Activated naive CD4-positive, alpha-beta T cell treated with anti-CD3 and anti-CD28 coated beads, Interleukin-2, amount 50 U/mL, for 72 hours (primary cell): ENCODE results near the gene CTXND1. TPM values are rescaled to one million over a fixed set of nuclear protein-coding genes. Genes with fewer than 3 reads are reported as not detected.
"Not testable (repeated sequence)": the region's sequence is repeated elsewhere in the genome, so short reads cannot be mapped to it uniquely, and the experiment has no call there.

ENCODE experiments used
- ATAC-seq, 2 donors: fragments of 150-1000 bp; cut with Tn5 transposase; 2 replicates each; pipeline ENCODE4 v1.10.0; 2021; ENCODE audit warnings: mild to moderate bottlenecking in 2 of 2, moderate library complexity in 2 of 2
- DNase-seq, 2 donors: peaks; one replicate each; pipeline ENCODE4 v3.0.0; 2021 to 2022; ENCODE audit warnings: low spot score in 2 of 2
- H3K27ac Mint-ChIP-seq, 2 donors: one replicate each; pipeline ENCODE4 v1.8.0; 2022; ENCODE audit warnings: mild to moderate bottlenecking in 2 of 2, mixed read lengths in 2 of 2
- H3K36me3 Mint-ChIP-seq, 2 donors: one replicate each; pipeline ENCODE4 v1.8.0; 2022; ENCODE audit warnings: mixed read lengths in 2 of 2
- H3K9me3 Mint-ChIP-seq, 2 donors: one replicate each; pipeline ENCODE4 v1.8.0; 2022; ENCODE audit warnings: mixed read lengths in 2 of 2
- total RNA-seq, 2 donors: library from RNA; stranded (reverse); gene quantifications; one replicate each; pipeline ENCODE4 v1.2.3, GENCODE V29; 2022

The CTXND1 gene
- not detected for total RNA-seq

- Mint-ChIP-seq H3K27ac (no peak within 1 kb of the TSS), H3K9me3 (no peaks in the 10 kb centered on the region), H3K36me3 (peaks cover 0 to 5% of the 10 kb centered on the region in 2 donors)
- ATAC-seq (no peak), DNase-seq (no peak)
These were observed at the start of gene CTXND1 for GRCh38 chr15:80252121-80252518. Gene CTXND1 (minus strand): TSS chr15:80252213. CDS start chr15:80201949, 50,264 bp downstream.

- Mint-ChIP-seq H3K9me3 (no peaks in the 10 kb centered on the region), H3K36me3 (no peaks in the 10 kb centered on the region), H3K27ac (no peak overlapping the region)
- ATAC-seq (no peak), DNase-seq (no peak)
These were observed 49.5 kb upstream of the CTXND1 start for GRCh38 chr15:80301472-80301871.

DNA sequence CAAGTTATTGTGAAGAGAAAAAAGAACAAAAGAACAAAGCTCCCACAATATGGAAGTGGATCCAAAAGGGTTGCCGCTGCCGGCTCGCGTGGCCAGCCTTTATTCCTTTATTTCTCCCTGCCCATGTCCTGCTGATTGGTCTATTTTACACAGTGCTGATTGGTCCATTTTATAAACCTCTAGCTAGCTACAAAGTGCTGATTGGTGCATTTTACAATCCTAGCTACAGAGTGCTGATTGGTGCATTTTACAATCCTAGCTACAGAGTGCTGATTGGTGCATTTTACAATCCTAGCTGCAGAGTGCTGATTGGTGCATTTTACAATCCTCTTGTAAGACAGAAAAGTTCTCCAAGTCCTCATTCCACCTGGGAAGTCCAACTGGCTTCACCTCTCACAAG, 43.8 kb upstream of the CTXND1 start:
- DNase-seq, H3K27ac Mint-ChIP-seq, H3K9me3 Mint-ChIP-seq, H3K36me3 Mint-ChIP-seq, ATAC-seq: not testable (repeated sequence)

GRCh38 chr15:80292079-80292478, 40.1 kb upstream of the CTXND1 start:
- ATAC-seq: no peak
- peaks cover 0 to 3% of the 10 kb centered on the region in 2 donors for H3K9me3 Mint-ChIP-seq
- no peak overlapping the region for H3K27ac Mint-ChIP-seq
- DNase-seq: no peak
- no peaks in the 10 kb centered on the region for H3K36me3 Mint-ChIP-seq

DNA sequence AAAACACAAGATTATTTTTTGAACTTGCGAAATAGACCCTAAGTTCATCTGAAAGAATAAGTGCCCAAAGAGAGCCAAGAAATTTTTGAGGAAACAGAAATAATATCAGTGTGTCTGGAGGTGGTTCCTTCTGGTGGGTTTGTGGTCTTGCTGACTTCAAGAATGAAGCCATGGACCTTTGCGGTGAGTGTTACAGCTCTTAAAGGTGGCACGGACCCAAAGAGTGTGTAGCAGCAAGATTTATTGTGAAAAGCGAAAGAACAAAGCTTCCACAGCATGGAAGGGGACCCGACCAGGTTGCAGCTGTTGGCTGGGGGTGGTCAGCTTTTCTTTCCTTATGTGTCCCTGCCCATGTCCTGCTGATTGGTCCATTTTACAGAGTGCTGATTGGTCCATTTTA, 38.9 kb upstream of the CTXND1 start:
- H3K36me3 Mint-ChIP-seq, ATAC-seq, H3K27ac Mint-ChIP-seq, DNase-seq, H3K9me3 Mint-ChIP-seq: not testable (repeated sequence)

DNA sequence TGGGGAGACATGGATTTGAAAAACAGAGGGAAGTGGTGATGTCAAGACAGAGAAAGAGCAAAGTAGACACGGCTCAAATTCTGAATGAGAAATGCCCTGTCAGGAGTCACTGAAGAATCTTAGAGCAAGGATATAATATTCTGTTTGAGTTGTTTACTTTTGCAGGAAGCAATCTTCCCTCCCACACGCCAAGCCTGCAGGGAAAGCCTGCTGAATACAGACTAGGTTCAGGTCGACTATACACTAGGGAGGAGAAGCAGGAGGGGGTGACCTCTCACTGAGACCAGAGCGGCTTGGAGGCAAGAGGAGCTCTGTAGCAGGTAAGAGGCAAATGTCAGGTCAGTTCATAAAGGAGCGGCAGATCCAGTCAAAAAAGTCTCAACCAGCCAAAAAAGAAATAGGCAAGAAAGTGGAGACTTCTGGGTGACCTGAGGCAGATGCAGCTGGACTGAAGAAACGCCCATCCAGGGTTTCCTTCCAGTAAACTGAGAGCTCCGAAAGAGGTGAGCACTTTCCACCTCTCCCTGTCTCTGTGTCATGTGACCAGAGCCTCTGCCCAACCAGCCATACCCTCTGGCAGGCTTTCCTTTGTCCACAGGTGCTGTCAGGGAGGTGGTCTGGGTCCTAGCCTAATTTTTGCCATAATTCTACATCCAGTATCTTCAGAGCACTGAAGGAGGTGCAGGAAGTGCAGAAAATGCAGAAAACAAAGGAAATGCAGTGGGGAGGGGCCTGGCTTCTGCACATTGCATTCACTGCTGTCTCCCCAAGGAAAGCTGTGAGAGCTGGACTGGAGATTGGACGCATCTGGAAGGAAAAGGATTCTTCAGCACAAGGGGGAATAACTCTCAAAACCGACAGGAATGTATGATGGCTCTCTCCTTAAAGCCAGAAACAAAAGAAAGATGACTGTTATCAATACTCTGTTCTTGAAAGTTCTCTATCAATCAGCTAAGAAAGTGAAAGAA, 37.8 kb upstream of the CTXND1 start:
- ATAC-seq (no peak), DNase-seq (no peak)
- H3K27ac Mint-ChIP-seq: peak overlapping the region in 1 of 2 donors; percentile 1
- H3K9me3 Mint-ChIP-seq: peaks cover 0 to 3% of the 10 kb centered on the region in 2 donors
- no peaks in the 10 kb centered on the region for H3K36me3 Mint-ChIP-seq

DNA sequence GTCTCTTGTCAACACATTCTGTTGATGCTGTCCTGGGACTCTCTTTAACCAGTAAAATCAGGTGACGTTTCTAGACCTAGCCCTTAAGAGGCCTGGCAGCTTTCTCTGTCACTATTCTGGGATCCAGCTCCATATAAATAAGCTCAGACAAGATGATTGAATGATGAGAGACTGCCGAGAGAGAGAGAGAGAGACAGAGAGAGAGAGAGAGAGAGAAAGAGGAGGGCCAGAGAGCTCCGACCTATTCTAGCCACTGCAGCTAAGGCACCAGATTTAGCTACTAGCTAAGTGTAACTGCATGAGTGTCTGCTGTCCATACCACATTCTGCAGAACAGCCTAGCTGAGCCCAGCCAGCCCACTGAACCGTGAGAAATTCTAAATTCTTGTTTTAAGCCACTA, 36.1 kb upstream of the CTXND1 start:
- peaks cover 0 to 3% of the 10 kb centered on the region in 2 donors for H3K9me3 Mint-ChIP-seq
- no peak for DNase-seq
- no peaks in the 10 kb centered on the region for H3K36me3 Mint-ChIP-seq
- no peak for ATAC-seq
- no peak overlapping the region for H3K27ac Mint-ChIP-seq

- ATAC-seq (no peak), DNase-seq (no peak)
- H3K36me3 Mint-ChIP-seq: no peaks in the 10 kb centered on the region
- H3K9me3 Mint-ChIP-seq: peaks cover 0 to 3% of the 10 kb centered on the region in 2 donors
- no peak overlapping the region for H3K27ac Mint-ChIP-seq
These were observed 34.0 kb upstream of the CTXND1 start for GRCh38 chr15:80286055-80286454.

DNA sequence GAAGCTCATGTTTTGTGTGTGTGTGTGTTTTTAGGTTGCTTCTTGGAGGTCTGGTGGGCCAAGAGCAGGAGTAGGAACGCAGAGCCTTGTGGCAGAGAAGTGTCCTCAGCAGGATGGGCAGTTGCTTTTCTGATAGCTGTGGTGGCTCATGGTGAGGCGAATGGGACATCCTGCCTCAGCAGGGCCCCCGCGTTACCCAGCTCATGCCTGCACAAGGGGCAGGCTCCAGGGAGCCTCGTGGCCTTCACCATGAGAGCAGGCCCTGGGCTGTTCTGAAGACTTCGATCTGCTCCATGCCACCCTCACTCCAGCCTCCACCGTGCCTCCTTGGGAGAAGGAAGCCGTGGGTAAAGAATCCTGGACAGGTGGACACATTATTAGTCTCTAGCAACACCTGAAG, 33.4 kb upstream of the CTXND1 start:
- H3K9me3 Mint-ChIP-seq: peaks cover 0 to 3% of the 10 kb centered on the region in 2 donors
- ATAC-seq (no peak), DNase-seq (no peak)
- H3K27ac Mint-ChIP-seq: peak overlapping the region in 1 of 2 donors; percentile 56
- H3K36me3 Mint-ChIP-seq: no peaks in the 10 kb centered on the region

DNA sequence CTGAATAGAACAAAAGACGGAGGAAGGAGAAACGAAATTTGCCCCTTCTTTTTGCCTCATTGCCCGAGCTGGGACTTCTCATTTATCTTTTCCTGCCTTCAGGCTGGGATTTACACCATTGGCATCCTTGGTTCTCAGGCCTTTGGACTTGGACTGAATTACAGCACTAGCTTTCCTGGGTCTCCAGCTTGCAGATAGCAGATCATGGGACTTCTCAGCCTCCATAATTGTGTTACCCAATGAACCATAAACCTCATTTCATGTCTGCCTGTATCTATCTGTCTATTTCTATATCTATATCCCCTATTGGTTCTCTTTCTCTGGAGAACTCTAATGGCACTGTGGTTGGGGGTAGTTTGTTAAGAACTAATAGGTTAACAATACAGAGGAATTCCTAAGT, 31.5 kb upstream of the CTXND1 start:
- no peak for ATAC-seq
- no peak for DNase-seq

DNA sequence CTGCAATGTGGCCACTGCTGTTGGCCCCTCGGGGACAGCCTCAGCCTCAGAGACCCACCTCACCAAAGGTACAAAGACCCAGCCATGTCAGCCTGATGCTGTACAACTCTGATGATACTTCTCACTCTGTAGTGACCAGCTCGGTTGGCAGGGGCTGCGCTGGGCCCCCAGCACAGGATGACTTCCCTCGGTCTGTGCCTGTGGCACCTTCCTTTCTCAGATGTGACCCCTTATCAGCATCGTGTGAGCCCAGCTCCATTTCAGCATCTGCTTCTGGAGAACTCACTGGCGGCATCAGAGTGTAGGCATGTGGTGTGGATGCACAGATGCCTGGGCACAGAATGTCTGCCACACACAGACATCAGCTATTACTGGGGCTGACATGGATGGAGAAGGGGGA, 25.1 kb upstream of the CTXND1 start:
- H3K36me3 Mint-ChIP-seq: no peaks in the 10 kb centered on the region
- H3K27ac Mint-ChIP-seq: no peak overlapping the region
- H3K9me3 Mint-ChIP-seq: no peaks in the 10 kb centered on the region
- no peak for DNase-seq
- no peak for ATAC-seq

More for the DNA sequence above, 31.5 kb upstream of the CTXND1 start:
- no peaks in the 10 kb centered on the region for H3K9me3 Mint-ChIP-seq
- no peak overlapping the region for H3K27ac Mint-ChIP-seq
- H3K36me3 Mint-ChIP-seq: no peaks in the 10 kb centered on the region

- no peak for ATAC-seq
- no peak overlapping the region for H3K27ac Mint-ChIP-seq
- no peak for DNase-seq
- no peaks in the 10 kb centered on the region for H3K9me3 Mint-ChIP-seq
- no peaks in the 10 kb centered on the region for H3K36me3 Mint-ChIP-seq
These were observed 23.9 kb upstream of the CTXND1 start for GRCh38 chr15:80275961-80276360.

GRCh38 chr15:80274996-80275395, 23.0 kb upstream of the CTXND1 start:
- Mint-ChIP-seq H3K9me3 (no peaks in the 10 kb centered on the region), H3K27ac (no peak overlapping the region), H3K36me3 (no peaks in the 10 kb centered on the region)
- DNase-seq (no peak), ATAC-seq (no peak)

- DNase-seq: no peak
These were observed 22.5 kb upstream of the CTXND1 start for GRCh38 chr15:80274554-80274953.

GRCh38 chr15:80272987-80273386, 21.0 kb upstream of the CTXND1 start:
- DNase-seq (no peak), ATAC-seq (no peak)
- no peaks in the 10 kb centered on the region for H3K9me3 Mint-ChIP-seq
- H3K36me3 Mint-ChIP-seq: no peaks in the 10 kb centered on the region
- no peak overlapping the region for H3K27ac Mint-ChIP-seq

More at GRCh38 chr15:80274554-80274953, 22.5 kb upstream of the CTXND1 start:
- Mint-ChIP-seq H3K36me3 (no peaks in the 10 kb centered on the region), H3K27ac (no peak overlapping the region), H3K9me3 (no peaks in the 10 kb centered on the region)
- no peak for ATAC-seq

DNA sequence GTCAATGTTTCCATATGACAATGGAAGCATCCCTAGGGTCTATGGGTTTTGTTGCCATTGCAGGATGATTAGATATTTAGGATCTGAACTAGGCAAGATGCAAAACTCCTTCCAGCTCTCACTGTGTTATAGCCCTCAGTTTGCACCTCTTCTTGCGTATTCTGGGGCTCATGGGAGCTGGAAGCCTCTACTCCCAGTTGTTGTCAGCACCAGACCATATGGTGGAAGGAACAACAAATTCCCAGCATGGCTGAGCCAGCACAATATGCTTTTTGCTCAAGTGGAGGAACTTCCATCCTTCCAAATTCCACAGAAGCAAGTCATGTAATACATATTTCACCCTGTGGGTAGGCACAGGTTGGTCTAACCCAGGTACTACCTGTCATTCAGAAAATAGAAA, 18.5 kb upstream of the CTXND1 start:
- DNase-seq (no peak), ATAC-seq (no peak)
- Mint-ChIP-seq H3K27ac (no peak overlapping the region), H3K36me3 (no peaks in the 10 kb centered on the region), H3K9me3 (no peaks in the 10 kb centered on the region)

GRCh38 chr15:80268101-80268500, 16.1 kb upstream of the CTXND1 start:
- Mint-ChIP-seq H3K27ac (no peak overlapping the region), H3K9me3 (no peaks in the 10 kb centered on the region), H3K36me3 (no peaks in the 10 kb centered on the region)
- no peak for ATAC-seq
- no peak for DNase-seq

GRCh38 chr15:80267658-80268057, 15.6 kb upstream of the CTXND1 start:
- Mint-ChIP-seq H3K9me3 (no peaks in the 10 kb centered on the region), H3K27ac (no peak overlapping the region), H3K36me3 (no peaks in the 10 kb centered on the region)
- ATAC-seq: no peak
- no peak for DNase-seq
